Peyer's patch (tissue), 4 donors: ENCODE measurements around the gene ARPP21.

Experiments used
- POLR2A ChIP-seq, 2 donors: fragments of 450-650 bp; IDR thresholded peaks; one replicate each; pipeline ENCODE4 v1.5.1; 2017; ENCODE audit warnings: antibody characterized with exemption in 2 of 2, mild to moderate bottlenecking in 2 of 2, moderate library complexity in 2 of 2
- TF ChIP-seq, protein P1 (sequence below), 6 experiments: fragments of 450-650 bp in 4 of 6; fragments of 200-600 bp in 2 of 6; sonication (generic) in 1 of 6; IDR thresholded peaks; one replicate each; pipeline ENCODE4 v1.5.1; 2017 to 2019; ENCODE audit warnings: antibody characterized with exemption in 6 of 6, mild to moderate bottlenecking in 3 of 6, moderate library complexity in 1 of 6

DNA sequence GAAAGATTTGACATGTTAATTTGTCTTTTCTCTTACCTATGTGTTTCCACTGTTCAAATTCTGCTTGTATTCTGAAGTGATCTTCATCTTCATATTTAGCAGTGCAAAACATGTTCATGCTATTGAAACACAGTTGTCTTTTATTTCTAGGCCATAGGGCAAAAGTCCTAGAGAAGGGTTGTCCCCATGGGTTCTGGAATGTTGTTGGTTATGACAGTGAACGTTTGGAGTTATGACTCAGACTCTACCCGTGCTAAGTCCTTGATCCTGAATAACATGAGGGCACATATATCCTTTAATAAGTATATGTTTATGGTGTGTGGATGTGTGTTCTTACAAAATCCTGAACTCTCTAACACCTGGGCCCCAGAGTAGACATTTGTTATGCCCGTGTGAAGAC is 23.0 kb upstream of the ARPP21 start:
- TF ChIP-seq, protein P1, sequence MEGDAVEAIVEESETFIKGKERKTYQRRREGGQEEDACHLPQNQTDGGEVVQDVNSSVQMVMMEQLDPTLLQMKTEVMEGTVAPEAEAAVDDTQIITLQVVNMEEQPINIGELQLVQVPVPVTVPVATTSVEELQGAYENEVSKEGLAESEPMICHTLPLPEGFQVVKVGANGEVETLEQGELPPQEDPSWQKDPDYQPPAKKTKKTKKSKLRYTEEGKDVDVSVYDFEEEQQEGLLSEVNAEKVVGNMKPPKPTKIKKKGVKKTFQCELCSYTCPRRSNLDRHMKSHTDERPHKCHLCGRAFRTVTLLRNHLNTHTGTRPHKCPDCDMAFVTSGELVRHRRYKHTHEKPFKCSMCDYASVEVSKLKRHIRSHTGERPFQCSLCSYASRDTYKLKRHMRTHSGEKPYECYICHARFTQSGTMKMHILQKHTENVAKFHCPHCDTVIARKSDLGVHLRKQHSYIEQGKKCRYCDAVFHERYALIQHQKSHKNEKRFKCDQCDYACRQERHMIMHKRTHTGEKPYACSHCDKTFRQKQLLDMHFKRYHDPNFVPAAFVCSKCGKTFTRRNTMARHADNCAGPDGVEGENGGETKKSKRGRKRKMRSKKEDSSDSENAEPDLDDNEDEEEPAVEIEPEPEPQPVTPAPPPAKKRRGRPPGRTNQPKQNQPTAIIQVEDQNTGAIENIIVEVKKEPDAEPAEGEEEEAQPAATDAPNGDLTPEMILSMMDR (IDR thresholded peaks at IDR 0.05) = no peak
- no peak for TF ChIP-seq POLR2A (IDR thresholded peaks at IDR 0.05)
